Peyer's patch (tissue), 4 donors: ENCODE measurements around the gene PDE6A.

Source experiments
- POLR2A ChIP-seq, 2 donors: fragments of 450-650 bp; IDR thresholded peaks; one replicate each; pipeline ENCODE4 v1.5.1; 2017; ENCODE audit warnings: antibody characterized with exemption in 2 of 2, mild to moderate bottlenecking in 2 of 2, moderate library complexity in 2 of 2
- TF ChIP-seq, protein P1 (sequence below), 6 experiments: fragments of 450-650 bp in 4 of 6; fragments of 200-600 bp in 2 of 6; sonication (generic) in 1 of 6; IDR thresholded peaks; one replicate each; pipeline ENCODE4 v1.5.1; 2017 to 2019; ENCODE audit warnings: antibody characterized with exemption in 6 of 6, mild to moderate bottlenecking in 3 of 6, moderate library complexity in 1 of 6

DNA sequence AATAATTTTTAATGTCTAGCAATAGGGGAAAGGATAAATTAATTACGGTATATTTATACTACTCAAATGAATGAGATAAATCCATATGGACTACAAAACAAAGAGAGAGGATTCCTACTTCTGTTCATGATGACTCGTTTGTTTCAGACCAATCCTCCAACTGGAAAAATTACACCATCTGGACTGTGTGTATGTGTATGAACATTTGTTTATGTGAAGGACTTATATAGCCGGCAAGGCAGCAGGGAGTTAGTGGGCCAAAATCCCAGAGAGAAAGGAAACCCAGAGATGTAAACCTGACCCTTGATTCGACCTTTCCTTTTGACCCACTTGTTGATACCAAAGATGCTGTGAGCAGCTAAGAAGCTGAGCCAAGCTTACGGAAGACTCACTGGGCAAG lies 20.1 kb downstream of the PDE6A start:
- TF ChIP-seq POLR2A (IDR thresholded peaks at IDR 0.05): no peak
- TF ChIP-seq, protein P1, sequence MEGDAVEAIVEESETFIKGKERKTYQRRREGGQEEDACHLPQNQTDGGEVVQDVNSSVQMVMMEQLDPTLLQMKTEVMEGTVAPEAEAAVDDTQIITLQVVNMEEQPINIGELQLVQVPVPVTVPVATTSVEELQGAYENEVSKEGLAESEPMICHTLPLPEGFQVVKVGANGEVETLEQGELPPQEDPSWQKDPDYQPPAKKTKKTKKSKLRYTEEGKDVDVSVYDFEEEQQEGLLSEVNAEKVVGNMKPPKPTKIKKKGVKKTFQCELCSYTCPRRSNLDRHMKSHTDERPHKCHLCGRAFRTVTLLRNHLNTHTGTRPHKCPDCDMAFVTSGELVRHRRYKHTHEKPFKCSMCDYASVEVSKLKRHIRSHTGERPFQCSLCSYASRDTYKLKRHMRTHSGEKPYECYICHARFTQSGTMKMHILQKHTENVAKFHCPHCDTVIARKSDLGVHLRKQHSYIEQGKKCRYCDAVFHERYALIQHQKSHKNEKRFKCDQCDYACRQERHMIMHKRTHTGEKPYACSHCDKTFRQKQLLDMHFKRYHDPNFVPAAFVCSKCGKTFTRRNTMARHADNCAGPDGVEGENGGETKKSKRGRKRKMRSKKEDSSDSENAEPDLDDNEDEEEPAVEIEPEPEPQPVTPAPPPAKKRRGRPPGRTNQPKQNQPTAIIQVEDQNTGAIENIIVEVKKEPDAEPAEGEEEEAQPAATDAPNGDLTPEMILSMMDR (IDR thresholded peaks at IDR 0.05): no peak
